CD14-positive monocyte (primary cell): ENCODE measurements around the gene STON2. TPM values are rescaled to one million over a fixed set of nuclear protein-coding genes. Genes with fewer than 3 reads are reported as not detected.

ENCODE experiments used
- DNase-seq, 3 donors: peaks; one replicate each; pipeline ENCODE4 v3.0.0-alpha.2; 2011 to 2022
- H2AFZ ChIP-seq: 2 replicates; pipeline ENCODE4 v1.6.0; 2012; ENCODE audit warnings: mild to moderate bottlenecking, low read depth, low read length, inconsistent platforms; ENCODE audit not compliant: insufficient read depth, poor library complexity, severe bottlenecking
- H3K27ac ChIP-seq, 2 donors: 1 replicate in 1 of 2; 2 replicates in 1 of 2; pipeline ENCODE4 v1.5.1; 2012 to 2013; ENCODE audit warnings: low read length in 2 of 2, control low read depth in 1 of 2, inconsistent platforms in 1 of 2, low read depth in 1 of 2, mild to moderate bottlenecking in 1 of 2
- H3K27me3 ChIP-seq, 2 donors: one replicate each; pipeline versions ENCODE4 v1.6.0 to v1.6.1; 2011 to 2013; ENCODE audit warnings: low read length in 2 of 2; ENCODE audit not compliant: control insufficient read depth in 2 of 2, insufficient read depth in 2 of 2
- H3K36me3 ChIP-seq, 2 donors: replicated peaks in 1 of 2; 1 replicate in 1 of 2; 2 replicates in 1 of 2; pipeline versions ENCODE4 v1.5.1 to v1.6.1; 2012 to 2013; ENCODE audit warnings: low read length in 2 of 2, control low read depth in 1 of 2, inconsistent platforms in 1 of 2, mild to moderate bottlenecking in 1 of 2; ENCODE audit not compliant: insufficient read depth in 2 of 2, control insufficient read depth in 1 of 2
- H3K4me1 ChIP-seq, 2 donors: 1 replicate in 1 of 2; 2 replicates in 1 of 2; pipeline versions ENCODE4 v1.5.1 to v1.6.1; 2012 to 2013; ENCODE audit warnings: low read length in 2 of 2, control low read depth in 1 of 2, inconsistent platforms in 1 of 2, mild to moderate bottlenecking in 1 of 2, moderate library complexity in 1 of 2; ENCODE audit not compliant: insufficient read depth in 2 of 2, control insufficient read depth in 1 of 2
- H3K4me2 ChIP-seq: replicated peaks from 2 replicates; pipeline ENCODE3; 2012; ENCODE audit warnings: low read length, moderate library complexity, mild to moderate bottlenecking; ENCODE audit not compliant: poor library complexity, severe bottlenecking; ENCODE audit errors: extremely low read depth
- H3K4me3 ChIP-seq, 3 experiments: fragments of 200-600 bp in 1 of 3; sonication (generic) in 1 of 3; replicated peaks in 1 of 3; 1 replicate in 2 of 3; 2 replicates in 1 of 3; pipeline ENCODE4 v1.5.1; 2011 to 2013; ENCODE audit warnings: low read length in 3 of 3, mild to moderate bottlenecking in 3 of 3, control low read depth in 2 of 3, low read depth in 2 of 3, inconsistent platforms in 1 of 3, moderate library complexity in 1 of 3
- H3K79me2 ChIP-seq: 2 replicates; pipeline ENCODE4 v1.6.0; 2012; ENCODE audit warnings: mild to moderate bottlenecking, control low read depth, inconsistent platforms, low read length, moderate library complexity; ENCODE audit not compliant: insufficient read depth
- H3K9ac ChIP-seq: 2 replicates; pipeline ENCODE4 v1.6.0; 2017; ENCODE audit warnings: low read length, mild to moderate bottlenecking; ENCODE audit not compliant: insufficient read depth, poor library complexity, severe bottlenecking
- H3K9me3 ChIP-seq, 2 donors: replicated peaks in 1 of 2; 1 replicate in 1 of 2; 2 replicates in 1 of 2; pipeline versions ENCODE4 v1.5.1 to v1.6.1; 2012 to 2013; ENCODE audit warnings: low read length in 2 of 2, control low read depth in 1 of 2; ENCODE audit not compliant: control insufficient read depth in 1 of 2, insufficient read depth in 1 of 2
- H4K20me1 ChIP-seq: 2 replicates; pipeline ENCODE4 v1.6.0; 2012; ENCODE audit warnings: mild to moderate bottlenecking, low read length, control low read depth, moderate library complexity; ENCODE audit not compliant: insufficient read depth
- H3K27ac Mint-ChIP-seq, 7 donors: one replicate each; pipeline ENCODE4 v1.8.0; 2020; ENCODE audit warnings: mild to moderate bottlenecking in 7 of 7, mixed read lengths in 7 of 7, moderate library complexity in 6 of 7, inconsistent platforms in 2 of 7
- H3K27me3 Mint-ChIP-seq, 3 donors: one replicate each; pipeline ENCODE4 v1.8.0; 2021 to 2022; ENCODE audit warnings: low read depth in 3 of 3, mild to moderate bottlenecking in 3 of 3, mixed read lengths in 3 of 3, moderate library complexity in 3 of 3, inconsistent platforms in 1 of 3
- H3K36me3 Mint-ChIP-seq, 2 donors: one replicate each; pipeline ENCODE4 v1.8.0; 2020; ENCODE audit warnings: mixed read lengths in 2 of 2, inconsistent platforms in 1 of 2, mild to moderate bottlenecking in 1 of 2
- H3K4me1 Mint-ChIP-seq: one replicate; pipeline ENCODE4 v1.8.0; 2020; ENCODE audit warnings: mild to moderate bottlenecking, mixed read lengths
- H3K4me3 Mint-ChIP-seq, 2 donors: one replicate each; pipeline ENCODE4 v1.8.0; 2020; ENCODE audit warnings: mild to moderate bottlenecking in 2 of 2, mixed read lengths in 2 of 2, moderate library complexity in 1 of 2
- H3K9me3 Mint-ChIP-seq, 7 donors: one replicate each; pipeline ENCODE4 v1.8.0; 2020 to 2022; ENCODE audit warnings: mixed read lengths in 7 of 7, mild to moderate bottlenecking in 6 of 7, moderate library complexity in 6 of 7, inconsistent platforms in 2 of 7
- WGBS: methylation state at CpG from one replicate; pipeline ENCODE4 v1.1.5; 2013; ENCODE audit warnings: missing lambda C conversion rate; ENCODE audit not compliant: insufficient coverage; 5-methylcytosine and 5-hydroxymethylcytosine counted together
- intact Hi-C, 2 donors: fragments of 100-400 bp; cut with micrococcal nuclease; formaldehyde crosslinking; loops; one replicate each; pipeline versions ENCODE4 v1.15.0 to v1.15.1; 2023
- polyA plus RNA-seq, 3 donors: library from polyadenylated mRNA; depleted of rRNA in 1 of 3; unstranded in 2 of 3; stranded (reverse) in 1 of 3; fragments of 300-500 nt in 2 of 3; fragments of >200 nt in 1 of 3; fragmentation: Illumina TruSeq in 2 of 3; gene quantifications; 1 replicate in 2 of 3; 2 replicates in 1 of 3; pipeline ENCODE4 v1.2.3, GENCODE V29; 2012 to 2021
- TF ChIP-seq, protein P1 (sequence below): fragments of 200-600 bp; IDR thresholded peaks from one replicate; pipeline ENCODE4 v1.8.0; 2022; ENCODE audit warnings: antibody characterized with exemption, mild to moderate bottlenecking

STON2 gene
- polyA plus RNA-seq, 3 donors = 1.6 to 3.2 (median 2.1) TPM

- Mint-ChIP-seq H3K9me3 (peaks cover 0 to 4% (median 0%) of the 10 kb centered on the region in 7 donors), H3K4me1 (no peaks in the 10 kb centered on the region), H3K36me3 (no peaks in the 10 kb centered on the region), H3K27ac (no peak overlapping the region), H3K4me3 (no peak overlapping the region), H3K27me3 (peaks cover 1 to 6% (median 2%) of the 10 kb centered on the region in 3 donors)
- H3K27ac ChIP-seq = no peak overlapping the region
- no peak overlapping the region for H2AFZ ChIP-seq
- H3K27me3 ChIP-seq = no peaks in the 10 kb centered on the region
- H3K79me2 ChIP-seq = no peaks in the 10 kb centered on the region
- TF ChIP-seq, protein P1, sequence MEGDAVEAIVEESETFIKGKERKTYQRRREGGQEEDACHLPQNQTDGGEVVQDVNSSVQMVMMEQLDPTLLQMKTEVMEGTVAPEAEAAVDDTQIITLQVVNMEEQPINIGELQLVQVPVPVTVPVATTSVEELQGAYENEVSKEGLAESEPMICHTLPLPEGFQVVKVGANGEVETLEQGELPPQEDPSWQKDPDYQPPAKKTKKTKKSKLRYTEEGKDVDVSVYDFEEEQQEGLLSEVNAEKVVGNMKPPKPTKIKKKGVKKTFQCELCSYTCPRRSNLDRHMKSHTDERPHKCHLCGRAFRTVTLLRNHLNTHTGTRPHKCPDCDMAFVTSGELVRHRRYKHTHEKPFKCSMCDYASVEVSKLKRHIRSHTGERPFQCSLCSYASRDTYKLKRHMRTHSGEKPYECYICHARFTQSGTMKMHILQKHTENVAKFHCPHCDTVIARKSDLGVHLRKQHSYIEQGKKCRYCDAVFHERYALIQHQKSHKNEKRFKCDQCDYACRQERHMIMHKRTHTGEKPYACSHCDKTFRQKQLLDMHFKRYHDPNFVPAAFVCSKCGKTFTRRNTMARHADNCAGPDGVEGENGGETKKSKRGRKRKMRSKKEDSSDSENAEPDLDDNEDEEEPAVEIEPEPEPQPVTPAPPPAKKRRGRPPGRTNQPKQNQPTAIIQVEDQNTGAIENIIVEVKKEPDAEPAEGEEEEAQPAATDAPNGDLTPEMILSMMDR = no peak
- H3K4me2 ChIP-seq = no peak overlapping the region
- H3K9ac ChIP-seq = no peak overlapping the region
- WGBS = 100% methylated on average over 1 of the region's 1 CpG
- intact Hi-C loops = no loop called here
- DNase-seq = no peak
- no peak overlapping the region for H3K4me3 ChIP-seq
- no peaks in the 10 kb centered on the region for H3K36me3 ChIP-seq
- H4K20me1 ChIP-seq = no peaks in the 10 kb centered on the region
- H3K9me3 ChIP-seq = no peaks in the 10 kb centered on the region
- no peaks in the 10 kb centered on the region for H3K4me1 ChIP-seq
Measured at GRCh38 chr14:81371802-81372201, 28.3 kb downstream of the STON2 start.

- Histone ChIP-seq H3K27ac (no peak overlapping the region), H3K4me2 (no peak overlapping the region), H2AFZ (no peak overlapping the region), H3K9ac (no peak overlapping the region), H3K27me3 (no peaks in the 10 kb centered on the region), H4K20me1 (no peaks in the 10 kb centered on the region), H3K4me1 (no peaks in the 10 kb centered on the region), H3K4me3 (no peak overlapping the region), H3K36me3 (no peaks in the 10 kb centered on the region), H3K79me2 (no peaks in the 10 kb centered on the region), H3K9me3 (no peaks in the 10 kb centered on the region)
- H3K4me1 Mint-ChIP-seq = no peaks in the 10 kb centered on the region
- no peaks in the 10 kb centered on the region for H3K36me3 Mint-ChIP-seq
- no peak for DNase-seq
- TF ChIP-seq, protein P1 = no peak
- intact Hi-C loops = no loop called here
- H3K9me3 Mint-ChIP-seq = peaks cover 0 to 2% (median 0%) of the 10 kb centered on the region in 7 donors
- 100% methylated on average over 1 of the region's 4 CpGs for WGBS
- no peak overlapping the region for H3K27ac Mint-ChIP-seq
- no peak overlapping the region for H3K4me3 Mint-ChIP-seq
- H3K27me3 Mint-ChIP-seq = peaks cover 1 to 4% (median 2%) of the 10 kb centered on the region in 3 donors
Measured at GRCh38 chr14:81367563-81367962, 32.6 kb downstream of the STON2 start.
